Kidney tubule cell (primary cell): ENCODE results near the gene GLIPR1L2.
"Not testable (repeated sequence)": the region's sequence is repeated elsewhere in the genome, so short reads cannot be mapped to it uniquely, and the experiment has no call there.

Experiments
- DNase-seq: peaks from one replicate; pipeline ENCODE4 v3.0.0-alpha.2; 2018; ENCODE audit warnings: low spot score

Gene GLIPR1L2

GRCh38 chr12:75437564-75437963 is 46.7 kb downstream of the GLIPR1L2 start:
- DNase-seq, result peak; percentile 52

- DNase-seq, result no peak
Observed at GRCh38 chr12:75438059-75438754, 47.3 kb downstream of the GLIPR1L2 start.

DNA sequence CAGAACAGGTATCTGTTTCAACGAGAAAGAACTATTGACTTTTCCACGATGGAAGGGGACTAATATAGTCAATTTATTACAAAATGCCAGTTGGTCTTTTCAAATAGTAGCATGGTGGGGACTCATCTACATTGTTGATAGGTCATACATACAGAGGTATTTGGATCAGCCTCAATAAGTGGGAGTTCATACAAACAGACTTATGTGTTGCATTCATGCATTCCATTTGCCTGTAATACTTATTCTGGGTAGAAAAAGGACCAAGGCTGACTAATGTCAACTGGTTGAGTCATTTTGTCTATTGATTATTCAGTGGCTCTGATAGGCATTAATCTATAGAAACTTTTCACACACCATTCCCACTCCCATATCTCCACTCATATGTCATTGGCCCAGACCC is 48.2 kb downstream of the GLIPR1L2 start:
- DNase-seq, result no peak

GRCh38 chr12:75439930-75440329 is 49.0 kb downstream of the GLIPR1L2 start:
- DNase-seq, result no peak

- DNase-seq, result not testable (repeated sequence)
Observed at GRCh38 chr12:75441687-75442449, 51.0 kb downstream of the GLIPR1L2 start.

DNA sequence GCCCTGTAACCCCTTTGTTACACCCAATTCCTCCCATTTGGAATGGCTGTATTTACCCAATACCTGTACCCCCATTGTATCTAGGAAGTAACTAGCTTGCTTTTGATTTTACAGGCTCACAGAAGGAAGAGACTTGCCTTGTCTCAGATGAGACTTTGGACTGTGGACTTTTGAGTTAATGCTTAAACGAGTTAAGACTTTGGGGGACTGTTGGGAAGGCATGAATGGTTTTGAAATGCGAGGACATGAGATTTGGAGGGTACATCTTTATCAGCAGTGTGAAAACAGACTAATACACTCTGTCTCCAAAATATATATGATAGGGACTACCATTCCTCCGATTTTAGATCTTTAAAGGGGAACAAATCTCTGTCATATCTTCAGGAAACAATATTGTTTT is 51.6 kb downstream of the GLIPR1L2 start:
- not testable (repeated sequence) for DNase-seq

- no peak for DNase-seq
Observed at GRCh38 chr12:75443709-75444108, 52.8 kb downstream of the GLIPR1L2 start.

- peak; percentile 73 for DNase-seq
Observed at GRCh38 chr12:75444429-75445136, 53.7 kb downstream of the GLIPR1L2 start.

DNA sequence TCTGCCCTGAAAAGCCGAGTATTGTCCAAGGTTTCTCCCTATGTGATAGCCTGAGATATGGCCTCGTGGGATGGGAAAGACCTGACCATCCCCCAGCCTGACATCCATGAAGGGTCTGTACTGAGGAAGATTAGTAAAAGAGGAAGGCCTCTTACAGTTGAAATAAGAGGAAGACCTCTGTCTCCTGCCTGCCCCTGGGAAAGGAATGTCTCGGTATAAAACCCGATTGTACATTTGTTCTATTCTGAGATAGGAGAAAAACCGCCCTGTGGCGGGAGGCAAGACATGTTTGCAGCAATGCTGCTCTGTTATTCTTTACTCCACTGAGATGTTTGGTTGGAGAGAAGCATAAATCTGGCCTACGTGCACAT is 54.2 kb downstream of the GLIPR1L2 start:
- DNase-seq, result not testable (repeated sequence)

DNA sequence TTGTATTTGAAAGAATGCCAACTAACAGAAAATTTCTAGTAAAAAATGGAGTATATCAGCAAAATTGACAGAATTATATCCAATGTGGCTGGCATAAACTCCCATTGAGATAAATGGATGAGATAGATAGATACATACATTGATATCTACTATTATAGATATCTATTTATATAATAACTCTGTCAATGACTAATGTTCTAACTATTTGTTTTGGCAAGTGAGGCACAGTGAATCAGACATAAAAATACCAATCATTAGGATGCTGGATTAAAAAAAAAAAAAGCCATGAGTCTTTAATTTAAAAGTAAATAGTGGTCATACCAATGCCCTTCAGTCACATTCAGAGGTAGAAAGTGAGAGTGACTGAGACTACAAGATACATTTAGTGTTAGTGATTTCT is 56.0 kb downstream of the GLIPR1L2 start:
- DNase-seq, result peak; percentile 77

DNA sequence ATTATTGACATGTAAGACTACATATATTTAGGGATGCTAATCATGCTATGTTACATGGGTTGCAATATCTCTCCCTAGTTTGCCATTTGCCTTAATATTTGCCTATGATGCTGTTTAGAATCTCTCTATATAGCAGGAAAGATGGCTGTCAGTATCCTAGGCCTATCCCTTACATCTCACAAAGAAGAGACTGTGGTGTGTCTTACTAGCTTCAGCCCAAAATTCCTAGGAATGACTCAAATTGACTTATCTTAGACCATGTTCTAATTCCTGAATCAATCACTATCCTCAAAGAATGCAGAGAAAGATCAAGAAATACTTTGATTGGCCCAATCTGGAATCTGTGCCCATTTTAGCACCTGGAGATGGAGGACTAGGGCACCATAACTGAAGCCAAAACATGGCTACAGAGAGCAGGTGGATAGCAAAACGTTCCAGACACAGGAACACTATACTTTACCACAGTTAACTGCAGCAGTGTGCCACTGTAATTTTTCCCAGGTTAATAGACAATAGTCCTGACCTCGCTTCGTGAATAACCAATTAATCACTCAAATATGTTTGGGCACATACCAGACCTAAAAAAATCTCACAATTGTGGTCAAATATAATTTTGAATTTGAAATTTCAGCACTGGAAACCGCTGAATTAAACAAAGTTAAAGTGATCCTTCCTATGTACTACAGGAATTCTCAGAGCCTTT is 57.0 kb downstream of the GLIPR1L2 start:
- peak; percentile 12 for DNase-seq

GRCh38 chr12:75452675-75453330 is 61.9 kb downstream of the GLIPR1L2 start:
- peak; percentile 57 for DNase-seq

DNA sequence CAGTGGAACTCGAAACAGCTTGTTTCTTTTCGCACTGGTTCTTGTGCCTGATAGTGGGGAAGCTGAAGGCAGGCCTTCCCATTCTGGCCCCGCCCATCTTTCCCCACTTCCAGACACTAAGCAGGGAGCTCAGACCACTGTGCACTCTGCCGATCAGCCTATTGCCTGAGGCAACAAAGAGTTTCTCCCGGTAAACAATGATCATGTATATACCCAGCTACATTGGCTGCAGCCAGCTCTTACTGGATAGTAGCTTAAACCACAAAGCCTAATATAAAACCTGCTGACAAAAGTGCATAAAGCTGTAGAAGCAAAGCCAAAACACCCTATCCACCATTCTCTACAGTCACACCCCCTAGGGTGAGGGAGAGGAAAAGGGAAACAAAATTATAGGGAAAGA is 65.0 kb downstream of the GLIPR1L2 start:
- DNase-seq, result no peak

DNA sequence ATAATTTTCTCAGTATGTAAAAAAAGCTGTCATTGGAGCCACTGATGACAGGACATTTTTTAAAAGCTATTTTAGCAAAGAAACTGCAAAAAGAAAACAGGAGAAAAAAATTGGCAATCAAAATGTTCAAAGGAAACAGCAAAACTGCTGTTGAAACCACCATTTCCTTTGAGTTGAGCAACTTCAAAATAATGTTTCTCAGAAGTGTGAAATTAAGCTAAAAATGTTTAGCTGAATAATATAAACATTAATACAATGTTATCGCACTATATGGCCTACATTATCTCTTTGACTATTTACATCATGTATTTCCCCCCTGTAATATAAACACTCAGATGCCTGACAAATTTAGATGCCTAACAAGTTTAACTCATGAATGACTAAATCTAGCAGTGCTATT is 66.3 kb downstream of the GLIPR1L2 start:
- no peak for DNase-seq

- not testable (repeated sequence) for DNase-seq
Observed at GRCh38 chr12:75457866-75458265, 67.0 kb downstream of the GLIPR1L2 start.

DNA sequence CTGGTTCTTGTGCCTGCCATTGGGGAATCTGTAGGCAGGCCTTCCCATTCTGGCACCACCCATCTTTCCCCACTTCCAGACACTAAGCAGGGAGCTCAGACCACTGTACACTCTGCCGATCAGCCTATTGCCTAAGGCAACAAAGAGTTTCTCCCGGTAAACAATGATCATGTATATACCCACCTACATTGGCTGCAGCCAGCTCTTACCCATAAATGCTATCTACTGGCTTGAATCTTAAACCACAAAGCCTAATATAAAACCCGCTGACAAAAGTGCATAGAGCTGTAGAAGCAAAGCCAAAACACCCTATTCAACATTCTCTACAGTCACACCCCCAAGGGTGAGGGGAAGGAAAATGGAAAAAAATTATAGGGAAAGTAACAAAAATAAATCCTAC is 68.9 kb downstream of the GLIPR1L2 start:
- DNase-seq, result no peak

DNA sequence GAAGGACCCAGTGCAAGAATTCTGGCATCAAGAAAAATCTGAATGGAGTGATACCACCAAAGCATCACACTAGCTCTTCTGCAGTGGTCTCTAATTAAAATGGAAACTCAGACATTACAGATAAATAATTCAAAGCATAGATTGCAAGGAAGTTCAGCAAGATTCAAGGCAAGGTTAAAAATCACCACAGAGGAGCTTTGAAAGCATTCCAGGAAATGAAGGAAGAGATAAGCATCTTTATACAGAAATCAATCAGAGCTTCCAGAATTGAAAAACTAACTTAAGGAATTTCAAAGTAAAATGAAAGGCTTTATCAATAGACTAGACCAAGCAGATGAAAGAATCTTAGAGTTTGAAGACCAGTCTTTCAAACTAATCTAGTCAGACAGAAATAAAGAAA is 69.3 kb downstream of the GLIPR1L2 start:
- no peak for DNase-seq

- no peak for DNase-seq
Observed at GRCh38 chr12:75471902-75472890, 81.3 kb downstream of the GLIPR1L2 start.

- no peak for DNase-seq
Observed at GRCh38 chr12:75474116-75474515, 83.2 kb downstream of the GLIPR1L2 start.

DNA sequence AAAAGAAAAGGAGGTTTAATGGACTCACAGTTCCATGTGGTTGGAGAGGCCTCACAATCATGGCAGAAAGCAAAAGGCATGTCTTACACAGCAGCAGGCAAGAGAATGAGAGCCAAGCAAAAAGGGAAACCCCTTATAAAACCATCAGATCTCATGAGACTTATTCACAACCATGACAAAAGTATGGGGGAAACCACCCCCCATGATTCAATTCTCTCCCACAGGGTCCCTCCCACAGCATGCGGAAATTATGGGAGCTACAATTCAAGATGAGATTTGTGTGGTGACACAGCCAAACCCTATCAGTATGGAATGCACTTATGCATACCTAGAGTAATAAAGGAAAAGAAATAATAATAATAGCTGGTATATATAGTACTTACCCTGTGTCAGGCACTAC is 85.2 kb downstream of the GLIPR1L2 start:
- no peak for DNase-seq

- no peak for DNase-seq
Observed at GRCh38 chr12:75477137-75477536, 86.2 kb downstream of the GLIPR1L2 start.
